BLaER1 (cell line): ENCODE data around the gene CDK5R2.

Experiments used
- H3K27ac ChIP-seq: shearing (Covaris generic); formaldehyde crosslinking; 2 replicates; pipeline ENCODE4 v1.8.1; 2022
- H3K27me3 ChIP-seq: shearing (Covaris generic); formaldehyde crosslinking; 2 replicates; pipeline ENCODE4 v1.8.1; 2022
- H3K36me3 ChIP-seq: shearing (Covaris generic); formaldehyde crosslinking; 2 replicates; pipeline ENCODE4 v1.8.1; 2022
- H3K4me1 ChIP-seq: shearing (Covaris generic); formaldehyde crosslinking; 2 replicates; pipeline ENCODE4 v1.8.1; 2022
- H3K4me2 ChIP-seq: shearing (Covaris generic); formaldehyde crosslinking; 2 replicates; pipeline ENCODE4 v1.8.1; 2022
- H3K4me3 ChIP-seq: shearing (Covaris generic); formaldehyde crosslinking; 2 replicates; pipeline ENCODE4 v1.8.1; 2022
- H3K9ac ChIP-seq: shearing (Covaris generic); formaldehyde crosslinking; 2 replicates; pipeline ENCODE4 v1.8.1; 2022
- H3K9me3 ChIP-seq: shearing (Covaris generic); formaldehyde crosslinking; 2 replicates; pipeline ENCODE4 v1.8.1; 2022
- H4K20me1 ChIP-seq: shearing (Covaris generic); formaldehyde crosslinking; 2 replicates; pipeline ENCODE4 v1.8.1; 2022
- Cebpa-rat ChIP-seq: shearing (Covaris generic); IDR thresholded peaks from 2 replicates; pipeline ENCODE4 v1.8.1; 2022

Gene CDK5R2

GRCh38 chr2:218980735-218981389, 21.4 kb downstream of the CDK5R2 start:
- Histone ChIP-seq H4K20me1 (peaks cover 46% of the 10 kb centered on the region), H3K27ac (no peak overlapping the region), H3K4me3 (no peak overlapping the region), H3K4me2 (no peak overlapping the region), H3K4me1 (peaks cover 9% of the 10 kb centered on the region), H3K27me3 (peaks cover 85% of the 10 kb centered on the region), H3K9ac (no peak overlapping the region), H3K9me3 (peaks cover 10% of the 10 kb centered on the region; the same call in 1 of the 2 replicates), H3K36me3 (no peaks in the 10 kb centered on the region)
- no peak for TF ChIP-seq Cebpa-rat

DNA sequence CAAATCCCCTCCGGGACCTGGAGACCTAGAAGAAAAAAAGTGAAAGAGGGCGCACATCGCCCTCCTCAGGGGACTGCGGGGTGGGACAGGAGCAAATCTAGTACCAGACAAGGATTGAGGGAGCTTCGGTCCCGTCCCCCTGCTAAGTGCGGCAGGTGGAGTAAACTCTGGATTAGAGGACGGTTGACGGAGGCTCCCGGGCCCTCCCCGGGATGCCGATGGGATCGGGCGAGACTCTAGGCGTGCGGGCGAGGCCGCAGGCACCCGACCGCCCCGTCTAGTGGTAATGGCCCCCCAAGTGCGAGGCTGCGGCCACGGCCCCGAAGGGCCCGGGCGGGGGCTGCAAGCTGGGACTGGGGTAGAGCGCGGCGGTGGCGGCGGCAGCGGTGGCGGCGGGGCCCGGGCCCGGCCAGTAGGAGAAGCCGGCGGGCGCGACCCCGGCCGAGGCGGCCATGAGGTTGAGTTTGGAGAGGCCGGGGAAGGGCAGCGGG, 22.0 kb downstream of the CDK5R2 start:
- Histone ChIP-seq H3K4me1 (peaks cover 9% of the 10 kb centered on the region), H3K4me2 (no peak overlapping the region), H3K9ac (no peak overlapping the region), H3K36me3 (no peaks in the 10 kb centered on the region), H4K20me1 (peaks cover 52% of the 10 kb centered on the region), H3K27ac (no peak overlapping the region), H3K9me3 (peaks cover 10% of the 10 kb centered on the region; the same call in 1 of the 2 replicates), H3K27me3 (peaks cover 86% of the 10 kb centered on the region), H3K4me3 (no peak overlapping the region)
- TF ChIP-seq Cebpa-rat, result no peak

DNA sequence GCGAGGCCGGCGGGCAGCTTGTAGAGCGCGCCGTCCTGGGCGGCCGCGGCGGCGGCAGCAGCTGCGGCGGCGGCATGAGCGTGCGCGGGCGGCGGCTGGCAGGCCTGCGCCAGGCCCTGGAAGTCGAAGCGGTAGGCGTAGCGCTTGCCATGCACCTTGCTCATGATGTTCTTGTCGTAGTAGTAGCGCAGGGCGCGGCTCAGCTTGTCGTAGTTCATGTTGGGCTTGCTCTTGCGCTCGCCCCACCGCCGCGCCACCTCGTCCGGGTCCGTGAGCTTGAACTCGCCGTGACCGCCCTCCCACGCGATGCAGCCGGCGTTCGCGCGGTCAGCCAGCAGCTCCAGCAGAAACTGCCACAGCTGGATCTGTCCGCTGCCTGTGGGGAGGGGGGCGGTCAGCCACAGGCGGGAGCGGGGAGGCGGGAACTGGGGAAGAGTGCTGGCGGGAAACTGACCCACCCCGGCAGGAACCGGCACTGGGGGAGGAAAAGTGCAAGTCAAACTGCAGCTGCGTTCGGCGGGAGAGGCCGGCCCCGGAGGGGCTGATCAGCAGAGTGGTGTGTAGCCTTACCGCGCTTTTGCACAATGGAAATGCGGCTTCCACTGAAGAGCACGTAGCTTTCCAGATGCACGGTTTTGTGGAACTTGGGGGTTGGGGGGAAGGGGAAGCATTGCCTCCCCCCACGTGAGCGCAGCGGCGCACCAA, 22.6 kb downstream of the CDK5R2 start:
- H3K27me3 ChIP-seq, result peaks cover 88% of the 10 kb centered on the region
- H3K9ac ChIP-seq, result no peak overlapping the region
- H3K36me3 ChIP-seq, result no peaks in the 10 kb centered on the region
- H3K4me2 ChIP-seq, result no peak overlapping the region
- peaks cover 9% of the 10 kb centered on the region for H3K4me1 ChIP-seq
- no peak overlapping the region for H3K4me3 ChIP-seq
- H3K9me3 ChIP-seq, result peaks cover 10% of the 10 kb centered on the region; the same call in 1 of the 2 replicates
- TF ChIP-seq Cebpa-rat, result no peak
- peaks cover 58% of the 10 kb centered on the region for H4K20me1 ChIP-seq
- H3K27ac ChIP-seq, result no peak overlapping the region

- Histone ChIP-seq H3K4me3 (no peak overlapping the region), H3K4me1 (peaks cover 9% of the 10 kb centered on the region), H3K4me2 (no peak overlapping the region), H3K27ac (no peak overlapping the region), H3K36me3 (no peaks in the 10 kb centered on the region), H4K20me1 (peaks cover 64% of the 10 kb centered on the region), H3K27me3 (peaks cover 91% of the 10 kb centered on the region), H3K9me3 (peaks cover 10% of the 10 kb centered on the region; the same call in 1 of the 2 replicates), H3K9ac (no peak overlapping the region)
- TF ChIP-seq Cebpa-rat, result no peak
These were observed 23.3 kb downstream of the CDK5R2 start for GRCh38 chr2:218982586-218983262.

DNA sequence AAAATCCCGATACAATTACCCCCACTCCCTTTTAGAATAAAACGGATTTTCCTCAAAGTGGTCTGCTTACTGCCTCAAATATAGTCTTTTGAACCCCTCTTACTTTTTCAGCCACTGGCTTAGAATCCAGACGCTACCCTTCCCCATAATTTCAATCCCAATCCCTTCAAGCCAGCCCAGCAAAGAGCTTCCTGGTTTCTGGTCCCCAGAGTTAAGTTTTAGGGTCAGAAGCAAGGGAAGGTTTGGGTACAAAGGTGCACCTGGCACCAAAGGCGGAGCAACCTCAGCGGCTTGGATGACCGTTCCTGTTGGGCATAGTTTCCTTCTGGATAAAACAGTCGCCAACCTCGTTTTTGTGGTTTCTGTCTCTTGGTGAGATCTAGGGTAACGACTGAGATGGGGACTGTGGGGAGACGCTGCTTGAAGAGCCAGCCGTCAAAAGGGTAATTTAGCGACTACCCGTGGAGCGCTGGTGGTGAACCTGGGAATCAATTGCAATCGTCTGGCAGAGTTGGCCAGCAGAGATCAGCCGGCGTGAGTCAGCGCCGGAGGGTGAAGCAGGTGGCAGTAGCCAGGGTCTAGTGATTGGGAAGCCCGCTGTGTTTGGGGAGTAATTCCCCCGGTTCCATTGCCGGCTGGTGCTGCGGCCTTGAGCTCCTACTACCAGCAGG, 23.9 kb downstream of the CDK5R2 start:
- no peak for TF ChIP-seq Cebpa-rat
- H3K4me2 ChIP-seq, result no peak overlapping the region
- H3K27me3 ChIP-seq, result peaks cover 97% of the 10 kb centered on the region
- H3K9me3 ChIP-seq, result peaks cover 10% of the 10 kb centered on the region; the same call in 1 of the 2 replicates
- no peaks in the 10 kb centered on the region for H3K36me3 ChIP-seq
- no peak overlapping the region for H3K4me3 ChIP-seq
- no peak overlapping the region for H3K27ac ChIP-seq
- no peak overlapping the region for H3K9ac ChIP-seq
- peaks cover 9% of the 10 kb centered on the region for H3K4me1 ChIP-seq
- H4K20me1 ChIP-seq, result peaks cover 71% of the 10 kb centered on the region

DNA sequence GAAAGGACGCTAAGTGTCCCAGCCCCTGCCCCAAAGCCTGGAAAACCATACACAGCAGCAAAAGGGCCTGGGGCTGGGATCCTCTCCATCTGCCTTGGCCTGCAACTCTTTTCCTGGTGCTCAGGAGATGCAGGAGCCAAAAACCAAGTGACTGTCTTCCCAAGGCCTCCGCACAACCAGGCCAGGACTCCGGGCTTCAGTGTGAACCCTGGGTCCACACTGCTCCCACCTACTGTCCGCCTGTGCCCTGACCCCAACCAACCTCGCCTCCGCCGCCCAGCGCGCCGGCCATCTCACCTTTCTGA, 24.4 kb downstream of the CDK5R2 start:
- peaks cover 9% of the 10 kb centered on the region for H3K4me1 ChIP-seq
- peaks cover 76% of the 10 kb centered on the region for H4K20me1 ChIP-seq
- no peak overlapping the region for H3K9ac ChIP-seq
- no peaks in the 10 kb centered on the region for H3K36me3 ChIP-seq
- peak overlapping the region; percentile 65; the same call in 1 of the 2 replicates for H3K4me2 ChIP-seq
- peaks cover 10% of the 10 kb centered on the region; the same call in 1 of the 2 replicates for H3K9me3 ChIP-seq
- TF ChIP-seq Cebpa-rat, result no peak
- peaks cover 97% of the 10 kb centered on the region for H3K27me3 ChIP-seq
- H3K4me3 ChIP-seq, result peak overlapping the region; percentile 22; the same call in 1 of the 2 replicates
- H3K27ac ChIP-seq, result no peak overlapping the region

DNA sequence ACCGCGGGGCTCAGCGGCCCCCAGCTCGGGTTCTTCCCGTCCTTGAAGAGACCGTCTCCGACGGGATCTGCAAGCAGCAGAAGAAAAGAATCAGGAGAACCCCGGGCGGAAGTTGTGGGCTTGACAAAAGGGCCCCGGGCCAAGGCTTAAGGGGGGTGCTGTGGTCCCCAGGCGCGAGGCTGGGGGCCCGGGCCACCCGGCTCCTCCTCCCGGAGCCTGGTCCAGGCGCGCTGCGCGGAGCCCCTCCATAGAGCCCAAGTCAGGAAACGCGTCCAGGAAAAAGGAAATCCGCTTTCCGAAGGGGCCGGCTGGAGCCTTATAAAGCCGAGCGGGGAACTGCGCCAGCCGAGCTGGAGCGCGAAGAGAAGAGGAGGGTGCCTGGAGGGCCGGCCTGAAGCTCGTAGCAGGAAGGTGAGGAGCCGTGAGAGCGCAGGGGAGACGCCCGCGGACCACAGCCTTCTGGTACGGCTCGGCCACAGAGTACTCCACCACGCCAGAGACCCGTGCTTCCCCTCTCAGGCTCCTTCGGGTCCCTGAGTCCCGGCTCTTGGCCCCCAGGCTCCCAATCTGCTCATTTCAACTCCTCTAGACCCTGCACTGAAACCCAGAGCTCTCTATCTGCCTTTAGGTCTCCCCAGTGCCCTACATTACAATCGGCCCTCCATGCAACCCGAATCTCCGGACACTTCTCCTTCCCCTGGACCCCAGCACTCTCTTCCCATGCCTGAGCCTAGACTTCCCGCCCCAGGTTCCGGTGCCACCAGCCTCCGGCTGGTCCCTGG, 25.0 kb downstream of the CDK5R2 start:
- H3K9ac ChIP-seq, result no peak overlapping the region
- no peak for TF ChIP-seq Cebpa-rat
- H3K36me3 ChIP-seq, result no peaks in the 10 kb centered on the region
- peaks cover 9% of the 10 kb centered on the region for H3K4me1 ChIP-seq
- no peak overlapping the region for H3K27ac ChIP-seq
- H3K4me2 ChIP-seq, result peak overlapping the region; percentile 65
- peaks cover 10% of the 10 kb centered on the region; the same call in 1 of the 2 replicates for H3K9me3 ChIP-seq
- peaks cover 98% of the 10 kb centered on the region for H3K27me3 ChIP-seq
- peak overlapping the region; percentile 22; the same call in 1 of the 2 replicates for H3K4me3 ChIP-seq
- peaks cover 82% of the 10 kb centered on the region for H4K20me1 ChIP-seq

GRCh38 chr2:218985021-218985324, 25.5 kb downstream of the CDK5R2 start, which contains the start of gene FEV:
Gene FEV, minus strand, starts transcription at chr2:218985184. Its CDS starts 109 bp downstream, at chr2:218985075.
- Histone ChIP-seq H4K20me1 (peaks cover 87% of the 10 kb centered on the region), H3K4me3 (peak within 1 kb of the TSS; percentile 22; the same call in 1 of the 2 replicates), H3K4me2 (peak within 1 kb of the TSS; percentile 65), H3K27ac (no peak within 1 kb of the TSS), H3K4me1 (peaks cover 9% of the 10 kb centered on the region), H3K27me3 (peaks cover 98% of the 10 kb centered on the region), H3K36me3 (no peaks in the 10 kb centered on the region), H3K9me3 (peaks cover 10% of the 10 kb centered on the region; the same call in 1 of the 2 replicates), H3K9ac (no peak within 1 kb of the TSS)
- no peak for TF ChIP-seq Cebpa-rat
